SIG-M5 treated with dmso at 0.1 percent for 504 hours (cell line): ENCODE results near the gene LLCFC1.

Experiments
- DNase-seq: peaks from one replicate; lab custom pipeline; 2025; ENCODE audit not compliant: unreplicated experiment; lab: John Stamatoyannopoulos, UW

Gene LLCFC1

GRCh38 chr7:142939226-142939910 is at the start of gene LLCFC1:
Gene LLCFC1, plus strand, starts transcription at chr7:142939484. Its CDS starts 138 bp downstream, at chr7:142939622.
- peak; percentile 18 for DNase-seq

- DNase-seq, result no peak
These were observed 49.5 kb upstream of the LLCFC1 start for GRCh38 chr7:142889816-142890215.

GRCh38 chr7:142890874-142891485 is 48.3 kb upstream of the LLCFC1 start:
- DNase-seq, result no peak

DNA sequence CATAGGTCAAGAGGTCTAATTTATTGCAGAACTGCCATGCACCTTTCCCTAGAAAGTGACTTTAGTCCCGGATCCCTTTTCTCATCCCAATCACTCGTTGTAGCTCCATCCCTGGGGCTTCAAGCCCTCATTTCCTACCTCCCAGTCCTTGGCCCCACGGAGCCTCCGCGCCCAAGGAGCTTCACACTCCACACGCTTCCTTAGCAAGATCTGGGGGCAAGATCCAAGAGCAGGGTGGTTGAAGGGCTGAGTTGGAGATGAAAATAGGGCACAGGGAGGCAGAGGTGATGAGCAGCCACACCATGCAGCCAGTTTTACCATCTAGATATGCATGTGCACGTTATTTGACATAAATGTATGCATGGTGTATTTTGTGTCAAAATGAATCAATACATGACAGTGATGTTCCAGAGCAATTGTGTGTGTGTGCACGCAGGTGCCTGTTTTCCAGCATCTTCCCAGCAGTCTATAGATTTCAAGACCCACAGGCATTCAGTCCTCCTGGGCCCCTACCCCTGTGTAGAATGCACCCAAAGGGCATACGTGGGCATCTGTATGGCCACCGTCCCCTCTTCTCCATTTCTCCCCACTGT is 47.7 kb upstream of the LLCFC1 start:
- DNase-seq, result no peak

GRCh38 chr7:142892951-142893350 is 46.3 kb upstream of the LLCFC1 start:
- DNase-seq, result no peak

- no peak for DNase-seq
These were observed 44.9 kb upstream of the LLCFC1 start for GRCh38 chr7:142894112-142894984.

DNA sequence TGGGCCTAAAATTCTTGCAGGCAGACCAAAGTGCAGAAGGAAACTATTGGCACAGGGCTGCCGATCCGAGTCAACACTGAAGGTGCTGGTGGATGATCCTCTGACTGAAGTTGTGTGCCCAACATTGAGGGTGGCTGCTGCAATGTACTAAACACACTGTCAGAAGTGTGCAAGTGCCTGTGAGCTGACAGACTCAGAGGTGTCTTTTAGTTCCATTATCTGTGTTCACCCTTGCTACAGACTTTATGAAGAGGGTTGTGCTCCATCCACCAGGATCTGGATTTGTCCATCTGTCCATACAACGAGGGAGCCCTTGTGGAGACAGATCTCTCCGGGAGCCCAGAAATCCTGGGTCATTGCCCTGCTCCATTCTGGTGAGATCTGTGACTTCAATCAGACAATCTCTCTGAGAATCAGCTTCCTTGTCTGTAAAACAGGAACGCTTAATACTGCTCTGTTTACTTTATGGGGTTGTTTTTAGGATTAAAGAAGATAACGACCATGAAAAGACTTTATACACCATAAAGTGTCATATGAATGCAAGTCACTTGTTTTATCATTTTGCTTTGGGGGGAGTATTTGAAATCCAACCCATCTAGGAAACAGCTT is 44.2 kb upstream of the LLCFC1 start:
- no peak for DNase-seq

DNA sequence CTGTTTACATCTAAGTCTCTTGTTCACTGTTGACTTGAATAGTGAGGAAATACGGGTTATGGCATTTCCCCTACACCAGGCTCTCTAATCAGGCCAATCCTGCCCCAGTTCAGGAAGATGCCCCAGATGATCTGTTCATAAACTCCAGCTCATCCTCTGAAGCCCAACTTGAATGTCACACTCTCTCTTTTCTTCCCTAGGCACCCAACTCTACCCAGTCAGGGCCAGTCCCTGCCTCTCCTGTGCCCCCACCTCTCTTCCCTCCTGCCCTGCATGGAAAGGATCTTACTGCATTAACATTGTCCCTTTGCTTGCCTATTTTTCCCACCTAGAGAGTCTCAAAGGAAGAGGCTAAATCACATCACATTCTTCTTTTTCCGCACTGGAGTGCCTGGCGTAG is 43.1 kb upstream of the LLCFC1 start:
- DNase-seq, result no peak

GRCh38 chr7:142896741-142897379 is 42.4 kb upstream of the LLCFC1 start:
- no peak for DNase-seq

DNA sequence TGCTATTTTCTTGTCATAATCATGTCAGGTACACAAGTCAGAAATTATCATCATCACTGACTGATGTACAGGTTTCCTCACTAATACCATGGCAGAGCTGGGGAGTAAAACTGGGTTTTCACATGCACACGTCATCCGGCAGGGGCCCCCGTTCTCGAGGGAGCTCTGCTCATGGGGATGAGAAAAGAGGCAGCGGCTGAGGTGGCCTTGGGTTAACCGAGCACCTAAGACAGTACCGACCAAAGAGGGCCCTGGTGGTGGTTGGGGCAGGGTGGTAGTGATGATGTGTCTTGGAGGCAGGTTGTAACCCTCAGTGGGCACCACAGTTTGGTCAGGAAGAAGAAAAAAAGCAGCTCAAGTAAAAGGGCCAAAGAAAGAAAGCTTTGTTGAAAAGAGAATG is 41.6 kb upstream of the LLCFC1 start:
- no peak for DNase-seq

GRCh38 chr7:142898377-142899170 is 40.7 kb upstream of the LLCFC1 start:
- no peak for DNase-seq

DNA sequence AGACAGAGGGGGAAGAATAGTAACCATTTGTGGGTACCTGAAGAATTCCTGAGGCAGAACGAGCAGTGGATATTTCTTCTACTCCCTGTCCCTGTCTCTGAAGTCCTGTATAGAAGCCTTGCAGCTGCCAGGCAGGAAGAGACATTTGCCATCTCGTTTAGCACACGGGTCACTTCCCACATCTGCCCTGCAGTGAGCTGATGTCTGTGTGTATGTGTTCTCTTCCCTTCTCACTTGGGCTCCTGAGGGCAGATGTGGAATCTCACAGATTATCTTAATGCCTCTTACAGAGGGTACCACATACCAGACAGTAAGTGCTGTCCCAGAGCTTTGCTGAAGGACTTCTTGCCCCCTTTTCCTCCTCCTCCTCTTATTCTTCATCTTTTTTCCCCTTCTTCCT is 39.6 kb upstream of the LLCFC1 start:
- no peak for DNase-seq

- DNase-seq, result no peak
These were observed 37.6 kb upstream of the LLCFC1 start for GRCh38 chr7:142901426-142902259.

DNA sequence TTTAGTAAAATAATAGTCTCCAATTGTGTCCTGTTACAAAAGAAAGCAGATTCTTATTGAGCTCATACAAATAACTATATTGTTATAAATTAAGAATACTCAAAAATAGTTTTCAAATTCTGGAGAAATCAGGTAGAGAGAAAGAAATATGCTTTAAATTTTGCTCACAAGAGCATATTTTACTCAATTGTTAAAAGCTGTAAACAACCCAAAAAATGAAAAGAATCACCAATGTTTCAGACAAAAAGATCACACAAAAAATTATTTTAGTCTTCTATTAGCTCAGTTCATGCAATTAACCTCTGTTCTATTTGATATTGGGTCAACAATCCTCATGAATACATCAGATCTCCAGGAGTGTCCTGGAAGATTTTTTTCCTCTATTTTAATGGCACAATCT is 35.2 kb upstream of the LLCFC1 start:
- DNase-seq, result no peak

DNA sequence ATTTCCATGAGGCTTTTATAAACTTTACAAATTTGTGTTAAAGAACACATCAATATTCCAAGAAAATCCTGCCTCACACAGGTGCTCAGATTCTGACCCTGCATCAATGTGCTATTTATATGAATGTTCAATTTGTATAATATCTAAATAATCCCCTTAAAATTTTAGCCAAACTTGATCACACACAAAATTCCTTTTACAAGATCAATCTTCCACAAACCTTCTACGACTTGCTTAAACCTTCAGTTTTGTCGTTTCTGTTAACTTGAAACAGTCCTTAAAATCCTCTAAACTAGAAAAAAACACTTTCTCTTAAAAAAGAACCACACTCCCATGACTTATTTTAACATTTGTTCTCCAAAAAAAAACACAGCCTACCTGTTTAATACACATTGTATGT is 33.5 kb upstream of the LLCFC1 start:
- DNase-seq, result no peak

DNA sequence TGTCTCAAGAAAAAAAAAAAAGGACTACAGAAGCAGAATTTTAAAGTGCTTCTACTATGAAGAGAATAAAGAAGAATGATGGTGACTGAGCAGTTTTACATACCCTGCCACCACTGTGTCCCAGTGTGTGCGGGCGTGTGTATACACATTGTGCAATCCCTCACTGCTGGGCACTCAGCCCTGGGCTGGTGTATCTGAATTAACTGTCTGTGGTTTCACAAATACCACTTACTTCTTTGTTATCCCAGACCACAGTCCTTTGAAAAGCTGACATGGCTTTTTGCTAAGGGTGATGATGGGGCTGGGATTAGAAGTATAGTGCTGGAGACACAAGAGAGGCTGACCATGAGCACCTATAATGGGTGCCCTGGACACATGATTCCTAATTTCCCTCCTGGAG is 32.6 kb upstream of the LLCFC1 start:
- no peak for DNase-seq

- DNase-seq, result no peak
These were observed 31.0 kb upstream of the LLCFC1 start for GRCh38 chr7:142908290-142908689.

GRCh38 chr7:142908921-142909890 is 30.1 kb upstream of the LLCFC1 start:
- DNase-seq, result no peak
